ENCODE measurements around the gene SEMA5B. TPM values are rescaled to one million over a fixed set of nuclear protein-coding genes. Genes with fewer than 3 reads are reported as not detected.

The SEMA5B gene
- total and polyA plus RNA-seq, 2 of the 4 experiments (the other 2 are of a cell fraction), result not detected

GRCh38 chr3:122930063-122930997 is 97.2 kb downstream of the SEMA5B start:
- H3K18ac ChIP-seq (ENCODE audit: low read depth, low read length), result no peak overlapping the region
- ATAC-seq (ENCODE audit: low read depth) (no peak), DNase-seq (no peak)
- no peaks in the 10 kb centered on the region for H3K9me3 ChIP-seq (ENCODE audit: control insufficient read depth, insufficient read depth, low read length)
- no peak overlapping the region for H4K8ac ChIP-seq (ENCODE audit: low read depth in 2 of 2, low read length in 2 of 2)
- in situ Hi-C loops (cut with MboI; ENCODE audit: low sequenced_read_pairs), result no loop called here
- no peak overlapping the region for H3K4me2 ChIP-seq (ENCODE audit: low read depth, low read length)
- no peaks in the 10 kb centered on the region for H3K4me1 ChIP-seq (ENCODE audit: control insufficient read depth, insufficient read depth, low read length)
- no peak overlapping the region for H3K4ac ChIP-seq (ENCODE audit: low read depth, low read length)
- H3K56ac ChIP-seq (ENCODE audit: extremely low read depth, insufficient read depth, low read length), result no peak overlapping the region
- no peak overlapping the region for H3K27ac ChIP-seq (ENCODE audit: insufficient read depth, low read length)
- H2BK15ac ChIP-seq (ENCODE audit: low read depth, low read length), result no peak overlapping the region
- ChIA-PET POLR2A (ENCODE audit: unreplicated experiment) (no interaction called here), CTCF (no interaction called here)
- no peak overlapping the region for H2BK20ac ChIP-seq (ENCODE audit: low read depth, low read length)
- no peak overlapping the region for H2BK5ac ChIP-seq (ENCODE audit: low read depth, low read length, poor library complexity, severe bottlenecking)
- H3K9me1 ChIP-seq (ENCODE audit: insufficient read depth, low read length), result no peaks in the 10 kb centered on the region
- TF ChIP-seq ELK1 (IDR thresholded peaks at IDR 0.05; ENCODE audit: borderline replicate concordance, low read depth, low read length) (no peak), MAZ (IDR thresholded peaks at IDR 0.05; ENCODE audit: borderline replicate concordance, low read depth, low read length) (no peak), NFE2L2 (IDR thresholded peaks at IDR 0.05; ENCODE audit: low read depth, low read length) (no peak), FOS (IDR thresholded peaks at IDR 0.05; ENCODE audit: low read depth, low read length) (no peak), MXI1 (IDR thresholded peaks at IDR 0.05; ENCODE audit: borderline replicate concordance, low read depth, low read length) (no peak), RCOR1 (IDR thresholded peaks at IDR 0.05; ENCODE audit: insufficient replicate concordance, low read length) (no peak), RAD21 (IDR thresholded peaks at IDR 0.05; ENCODE audit: low read length) (no peak), CTCF (conservative IDR thresholded peaks at IDR 0.05; ENCODE audit: low read depth, low read length) (no peak), MAFK (IDR thresholded peaks at IDR 0.05; ENCODE audit: low read depth, low read length) (no peak), SMC3 (IDR thresholded peaks at IDR 0.05; ENCODE audit: low read depth, low read length) (no peak), CEBPB (IDR thresholded peaks at IDR 0.05; ENCODE audit: low read depth, low read length) (no peak)
- TF ChIP-seq, protein P1, sequence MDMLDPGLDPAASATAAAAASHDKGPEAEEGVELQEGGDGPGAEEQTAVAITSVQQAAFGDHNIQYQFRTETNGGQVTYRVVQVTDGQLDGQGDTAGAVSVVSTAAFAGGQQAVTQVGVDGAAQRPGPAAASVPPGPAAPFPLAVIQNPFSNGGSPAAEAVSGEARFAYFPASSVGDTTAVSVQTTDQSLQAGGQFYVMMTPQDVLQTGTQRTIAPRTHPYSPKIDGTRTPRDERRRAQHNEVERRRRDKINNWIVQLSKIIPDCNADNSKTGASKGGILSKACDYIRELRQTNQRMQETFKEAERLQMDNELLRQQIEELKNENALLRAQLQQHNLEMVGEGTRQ (IDR thresholded peaks at IDR 0.05; ENCODE audit: low read depth, low read length), result no peak
- H3K9ac ChIP-seq (ENCODE audit: low read depth, low read length), result no peak overlapping the region
- H3K36me3 ChIP-seq (ENCODE audit: control insufficient read depth, insufficient read depth, low read length), result no peaks in the 10 kb centered on the region
- intact Hi-C loops (cut with micrococcal nuclease), result no loop called here
- no peak overlapping the region for H2AK9ac ChIP-seq (replicated peaks; ENCODE audit: low read depth, low read length, poor library complexity)
- no CpG with 5 or more reads among the region's 14 CpGs for WGBS, 2 experiments (ENCODE audit: extremely low coverage in 2 of 2, insufficient read length in 1 of 2)
- no peak overlapping the region for H3K23ac ChIP-seq (ENCODE audit: low read depth, low read length)
- peaks cover 40% of the 10 kb centered on the region for H3K27me3 ChIP-seq (ENCODE audit: control insufficient read depth, insufficient read depth, low read length)
- no peak overlapping the region for H2AK5ac ChIP-seq (ENCODE audit: low read depth, low read length)
- H2AFZ ChIP-seq (replicated peaks; ENCODE audit: low read length, poor library complexity), result no peak overlapping the region
- no peak overlapping the region for H2BK120ac ChIP-seq (ENCODE audit: low read depth, low read length)
- dilution Hi-C loops (cut with HindIII; ENCODE audit: low sequenced_read_pairs, unreplicated experiment), result no loop called here
- no TSS peak for BruUV-seq (replicated peaks)
- no peak overlapping the region for H4K5ac ChIP-seq (ENCODE audit: low read depth, low read length)
- no peak overlapping the region for H3K14ac ChIP-seq (replicated peaks; ENCODE audit: low read depth, low read length)
- no peak overlapping the region for H4K91ac ChIP-seq (ENCODE audit: insufficient read depth, low read depth, low read length)
- no peaks in the 10 kb centered on the region for H3K79me1 ChIP-seq (ENCODE audit: low read depth in 1 of 2, low read length in 2 of 2)
- H4K20me1 ChIP-seq (ENCODE audit: insufficient read depth, low read length), result no peaks in the 10 kb centered on the region
- H3K4me3 ChIP-seq (ENCODE audit: insufficient read depth, low read depth, low read length), result no peak overlapping the region

Data from IMR-90 (cell line).